RWPE2 (cell line): ENCODE results near the gene ERVFRD-1.

Experiments
- ATAC-seq: fragments of 200-7000 bp; cut with Tn5 transposase; 3 replicates; pipeline ENCODE4 v1.9.1; 2021; ENCODE audit warnings: low read depth
- DNase-seq: peaks from one replicate; pipeline ENCODE4 v3.0.0-alpha.2; 2020; ENCODE audit warnings: low spot score
- H3K27ac ChIP-seq: fragments of 450-650 bp; 2 replicates; pipeline ENCODE4 v1.5.1; 2017; ENCODE audit warnings: mild to moderate bottlenecking; ENCODE audit not compliant: poor library complexity, severe bottlenecking
- H3K27me3 ChIP-seq: fragments of 250-450 bp; sonication (Bioruptor Pico); 2 replicates; pipeline ENCODE4 v1.5.1; 2021; ENCODE audit warnings: mild to moderate bottlenecking, moderate library complexity; ENCODE audit not compliant: insufficient read depth, poor library complexity, severe bottlenecking
- H3K36me3 ChIP-seq: fragments of 250-450 bp; sonication (Bioruptor Pico); 2 replicates; pipeline ENCODE4 v1.5.1; 2020; ENCODE audit warnings: low read depth, mild to moderate bottlenecking, moderate library complexity
- H3K4me1 ChIP-seq: fragments of 250-450 bp; sonication (Bioruptor Pico); 2 replicates; pipeline ENCODE4 v1.5.1; 2021; ENCODE audit warnings: mild to moderate bottlenecking, moderate library complexity; ENCODE audit not compliant: insufficient read depth, poor library complexity, severe bottlenecking
- H3K4me3 ChIP-seq: fragments of 250-450 bp; sonication (Bioruptor Pico); 2 replicates; pipeline ENCODE4 v1.5.1; 2021; ENCODE audit warnings: mild to moderate bottlenecking, moderate library complexity; ENCODE audit not compliant: severe bottlenecking
- H3K9me3 ChIP-seq: fragments of 250-450 bp; sonication (Bioruptor Pico); 2 replicates; pipeline ENCODE4 v1.5.1; 2021; ENCODE audit warnings: mild to moderate bottlenecking, moderate library complexity; ENCODE audit not compliant: severe bottlenecking
- CTCF ChIP-seq: fragments of 450-650 bp; IDR thresholded peaks from one replicate; pipeline ENCODE4 v1.5.1; 2017; ENCODE audit warnings: mild to moderate bottlenecking, moderate library complexity; ENCODE audit not compliant: poor library complexity, severe bottlenecking

ERVFRD-1 gene

GRCh38 chr6:11056871-11057270 is 54.7 kb downstream of the ERVFRD-1 start:
- no peak for TF ChIP-seq CTCF
- Histone ChIP-seq H3K4me3 (no peak overlapping the region), H3K36me3 (no peaks in the 10 kb centered on the region), H3K27ac (no peak overlapping the region), H3K4me1 (no peaks in the 10 kb centered on the region), H3K9me3 (no peaks in the 10 kb centered on the region), H3K27me3 (no peaks in the 10 kb centered on the region)
- ATAC-seq = no peak
- no peak for DNase-seq

- H3K27me3 ChIP-seq = no peaks in the 10 kb centered on the region
- H3K9me3 ChIP-seq = no peaks in the 10 kb centered on the region
- TF ChIP-seq CTCF = no peak
- DNase-seq (no peak), ATAC-seq (no peak)
- no peaks in the 10 kb centered on the region for H3K36me3 ChIP-seq
- no peak overlapping the region for H3K27ac ChIP-seq
- no peaks in the 10 kb centered on the region for H3K4me1 ChIP-seq
- no peak overlapping the region for H3K4me3 ChIP-seq
These were observed 56.3 kb downstream of the ERVFRD-1 start for GRCh38 chr6:11055127-11055627.

- Histone ChIP-seq H3K36me3 (no peaks in the 10 kb centered on the region), H3K27ac (no peak overlapping the region), H3K4me3 (no peak overlapping the region), H3K9me3 (no peaks in the 10 kb centered on the region), H3K27me3 (no peaks in the 10 kb centered on the region), H3K4me1 (no peaks in the 10 kb centered on the region)
- TF ChIP-seq CTCF = no peak
- no peak for ATAC-seq
- DNase-seq = no peak
These were observed 56.8 kb downstream of the ERVFRD-1 start for GRCh38 chr6:11054722-11055121.

GRCh38 chr6:11053307-11053706 is 58.2 kb downstream of the ERVFRD-1 start:
- Histone ChIP-seq H3K27ac (no peak overlapping the region), H3K27me3 (no peaks in the 10 kb centered on the region), H3K4me3 (no peak overlapping the region), H3K9me3 (no peaks in the 10 kb centered on the region), H3K4me1 (no peaks in the 10 kb centered on the region), H3K36me3 (no peaks in the 10 kb centered on the region)
- no peak for TF ChIP-seq CTCF
- no peak for DNase-seq
- no peak for ATAC-seq
